SU-DHL-6 (cell line): ENCODE data around the gene IL27RA.
A peak's percentile ranks its signal among the peaks of the same experiment; 100 is the strongest.

Experiments
- H2AFZ ChIP-seq: fragments of 200-600 bp; sonication (generic); 2 replicates; pipeline ENCODE4 v1.6.1; 2014; ENCODE audit warnings: low read depth, mild to moderate bottlenecking, moderate library complexity, mixed read lengths, antibody characterized with exemption, low read length; ENCODE audit not compliant: severe bottlenecking
- H3F3A ChIP-seq: fragments of 200-600 bp; shearing (Covaris generic); 2 replicates; pipeline ENCODE4 v1.6.0; 2016; ENCODE audit warnings: antibody characterized with exemption, mild to moderate bottlenecking; ENCODE audit not compliant: insufficient read depth
- H3K27ac ChIP-seq: fragments of 200-600 bp; sonication (generic); 2 replicates; pipeline ENCODE4 v1.5.1; 2016; ENCODE audit warnings: low read depth, mild to moderate bottlenecking, low read length, moderate library complexity, mixed read lengths
- H3K27me3 ChIP-seq: fragments of 200-600 bp; sonication (generic), shearing (Covaris generic); 2 replicates; pipeline ENCODE4 v1.6.0; 2014; ENCODE audit warnings: mild to moderate bottlenecking, low read length
- H3K36me3 ChIP-seq: fragments of 200-600 bp; sonication (generic); 2 replicates; pipeline ENCODE4 v1.6.1; 2014; ENCODE audit warnings: mild to moderate bottlenecking, low read length, mixed read lengths
- H3K4me2 ChIP-seq: fragments of 300-600, 200-600 bp; shearing (Covaris generic), sonication (generic); 2 replicates; pipeline ENCODE4 v1.6.0; 2014; ENCODE audit warnings: low read length, low read depth, mild to moderate bottlenecking; ENCODE audit not compliant: poor library complexity, severe bottlenecking
- H3K4me3 ChIP-seq: fragments of 200-600 bp; sonication (generic); 2 replicates; pipeline ENCODE4 v1.5.1; 2014; ENCODE audit warnings: antibody characterized with exemption, low read length, mild to moderate bottlenecking, mixed read lengths; ENCODE audit not compliant: insufficient read depth, poor library complexity, severe bottlenecking
- H3K79me2 ChIP-seq: fragments of 200-600 bp; sonication (generic); 2 replicates; pipeline ENCODE4 v1.6.1; 2014; ENCODE audit warnings: mild to moderate bottlenecking, low read length, moderate library complexity; ENCODE audit not compliant: insufficient read depth
- H3K9ac ChIP-seq: fragments of 200-600 bp; sonication (generic); 2 replicates; pipeline ENCODE4 v1.7.0; 2014; ENCODE audit warnings: mild to moderate bottlenecking, low read length
- H3K9me2 ChIP-seq: fragments of 200-600 bp; sonication (generic); replicated peaks from 2 replicates; pipeline ENCODE4 v1.6.1; 2014; ENCODE audit warnings: low read length; ENCODE audit not compliant: insufficient read depth
- H3K9me3 ChIP-seq: fragments of 200-600 bp; sonication (generic); 2 replicates; pipeline ENCODE4 v1.6.1; 2014; ENCODE audit warnings: low read length, mixed read lengths; ENCODE audit not compliant: insufficient read depth
- H4K20me1 ChIP-seq: fragments of 200-600 bp; sonication (generic); 2 replicates; pipeline ENCODE4 v1.6.1; 2014; ENCODE audit warnings: low read depth, mild to moderate bottlenecking, antibody characterized with exemption, low read length, moderate library complexity, mixed read lengths
- CTCF ChIP-seq: fragments of 200-600 bp; sonication (generic); IDR thresholded peaks from one replicate; pipeline ENCODE4 v1.5.1; 2017; ENCODE audit warnings: antibody characterized with exemption, mild to moderate bottlenecking, low read length, moderate library complexity; ENCODE audit not compliant: insufficient read depth, poor library complexity, severe bottlenecking
- EZH2phosphoT487 ChIP-seq: fragments of 200-600 bp; sonication (generic), shearing (Covaris generic); conservative IDR thresholded peaks from 2 replicates; pipeline ENCODE4 v1.6.1; 2018; ENCODE audit warnings: mild to moderate bottlenecking, antibody characterized with exemption, low read length, moderate library complexity, mixed read lengths

The IL27RA gene

DNA sequence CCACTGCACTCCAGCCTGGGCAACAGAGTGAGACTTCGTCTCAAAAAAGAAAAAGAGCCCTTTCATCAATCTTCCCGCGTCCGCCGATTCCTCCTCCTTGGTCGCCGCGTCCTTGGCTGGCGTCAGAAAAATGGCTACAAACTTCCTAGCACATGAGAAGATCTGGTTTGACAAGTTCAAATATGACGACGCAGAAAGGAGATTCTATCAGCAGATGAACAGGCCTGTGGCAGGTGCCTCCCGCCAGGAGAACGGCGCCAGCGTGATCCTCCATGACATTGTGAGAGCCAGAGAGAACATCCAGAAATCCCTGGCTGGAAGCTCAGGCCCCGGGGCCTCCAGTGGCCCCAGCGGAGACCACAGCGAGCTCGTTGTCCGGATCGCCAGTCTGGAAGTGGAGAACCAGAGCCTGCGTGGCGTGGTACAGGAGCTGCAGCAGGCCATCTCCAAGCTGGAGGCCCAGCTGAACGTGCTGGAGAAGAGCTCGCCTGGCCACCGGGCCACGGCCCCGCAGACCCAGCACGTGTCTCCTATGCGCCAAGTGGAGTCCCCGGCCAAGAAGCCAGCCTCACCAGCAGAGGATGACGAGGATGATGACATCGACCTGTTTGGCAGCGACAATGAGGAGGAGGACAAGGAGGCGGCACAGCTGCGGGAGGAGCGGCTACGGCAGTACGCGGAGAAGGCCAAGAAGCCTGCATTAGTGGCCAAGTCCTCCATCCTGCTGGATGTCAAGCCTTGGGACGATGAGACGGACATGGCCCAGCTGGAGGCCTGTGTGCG, 38.9 kb downstream of the IL27RA start:
- H3K9ac ChIP-seq, result no peak overlapping the region
- no peaks in the 10 kb centered on the region for H3K79me2 ChIP-seq
- no peaks in the 10 kb centered on the region for H3F3A ChIP-seq
- TF ChIP-seq CTCF, result no peak
- TF ChIP-seq EZH2phosphoT487, result no peak
- no peaks in the 10 kb centered on the region for H3K36me3 ChIP-seq
- H3K9me2 ChIP-seq, result no peaks in the 10 kb centered on the region
- no peak overlapping the region for H3K4me3 ChIP-seq
- no peak overlapping the region for H2AFZ ChIP-seq
- no peak overlapping the region for H3K4me2 ChIP-seq
- no peaks in the 10 kb centered on the region for H3K9me3 ChIP-seq
- H3K27ac ChIP-seq, result no peak overlapping the region
- H3K27me3 ChIP-seq, result no peaks in the 10 kb centered on the region
- H4K20me1 ChIP-seq, result no peaks in the 10 kb centered on the region

- TF ChIP-seq EZH2phosphoT487, result no peak
- no peak for TF ChIP-seq CTCF
- Histone ChIP-seq H3K4me2 (peak within 1 kb of the TSS; percentile 99), H3K9ac (peak within 1 kb of the TSS; percentile 58), H3K79me2 (no peaks in the 10 kb centered on the region), H3K9me2 (no peaks in the 10 kb centered on the region), H3K9me3 (no peaks in the 10 kb centered on the region), H3F3A (no peaks in the 10 kb centered on the region), H3K27ac (peak within 1 kb of the TSS; percentile 43), H3K36me3 (no peaks in the 10 kb centered on the region), H2AFZ (peak within 1 kb of the TSS; percentile 77), H4K20me1 (no peaks in the 10 kb centered on the region), H3K27me3 (no peaks in the 10 kb centered on the region), H3K4me3 (peak within 1 kb of the TSS; percentile 62)
Observed at GRCh38 chr19:14072535-14073260, 41.1 kb downstream of the IL27RA start, which contains the start of gene MISP3. Gene MISP3 (plus strand): TSS chr19:14072786. CDS start chr19:14073310, 524 bp downstream.

DNA sequence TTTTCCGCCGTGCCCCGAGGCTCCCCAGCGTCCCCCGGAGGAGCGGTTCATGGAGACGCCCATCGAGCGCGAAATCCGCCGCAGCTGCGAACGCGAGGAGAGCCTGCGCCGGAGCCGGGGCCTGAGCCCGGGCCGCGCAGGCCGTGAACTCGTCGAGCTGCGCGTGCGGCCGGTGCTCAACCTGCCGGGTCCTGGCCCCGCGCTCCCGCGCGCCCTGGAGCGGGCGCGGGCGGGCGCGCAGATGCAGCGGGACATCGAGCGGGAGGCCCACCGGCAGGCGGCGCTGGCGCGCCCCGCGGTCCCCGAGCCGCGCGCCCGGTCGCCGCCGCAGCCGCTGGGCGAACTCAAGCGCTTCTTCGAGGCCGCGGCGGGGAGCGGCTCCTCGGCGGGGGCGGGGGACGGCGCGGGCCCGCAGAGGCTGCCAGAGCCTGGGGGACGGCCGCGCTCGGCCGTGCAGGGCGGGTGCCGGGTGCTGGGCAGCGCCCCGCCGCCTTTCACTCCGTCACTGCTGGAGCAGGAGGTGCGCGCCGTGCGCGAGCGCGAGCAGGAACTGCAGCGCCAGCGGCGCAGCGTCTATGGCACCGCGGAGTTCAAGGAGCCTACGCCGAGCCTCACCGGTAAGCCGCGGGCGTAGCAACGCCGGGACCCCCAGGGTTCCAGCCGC, 41.8 kb downstream of the IL27RA start:
- TF ChIP-seq CTCF, result peak; percentile 16
- TF ChIP-seq EZH2phosphoT487, result no peak
- H3K27ac ChIP-seq, result peak overlapping the region; percentile 43

More for the DNA sequence above, 41.8 kb downstream of the IL27RA start:
- Histone ChIP-seq H3K79me2 (no peaks in the 10 kb centered on the region), H3K9me3 (no peaks in the 10 kb centered on the region), H2AFZ (peak overlapping the region; percentile 77), H3K4me3 (peak overlapping the region; percentile 62), H3K9me2 (no peaks in the 10 kb centered on the region), H3F3A (no peaks in the 10 kb centered on the region; the same call in 1 of the 2 replicates), H3K27me3 (no peaks in the 10 kb centered on the region), H3K9ac (peak overlapping the region; percentile 58), H3K4me2 (peak overlapping the region; percentile 99), H3K36me3 (no peaks in the 10 kb centered on the region), H4K20me1 (no peaks in the 10 kb centered on the region)
